A549 treated with AZD9567 at 1 μM for 4 hours (cell line): Measurements from ENCODE around the gene CFAP53. TPM values are rescaled to one million over a fixed set of nuclear protein-coding genes. Genes with fewer than 3 reads are reported as not detected.

Experiments used
- total RNA-seq: library from RNA; stranded (reverse); fragments of 200-300 nt; extraction: Qiagen RNA extraction; gene quantifications from 5 replicates; pipeline ENCODE4 v1.2.3, GENCODE V29; 2022; ENCODE audit not compliant: insufficient read depth

The CFAP53 gene, protein sequence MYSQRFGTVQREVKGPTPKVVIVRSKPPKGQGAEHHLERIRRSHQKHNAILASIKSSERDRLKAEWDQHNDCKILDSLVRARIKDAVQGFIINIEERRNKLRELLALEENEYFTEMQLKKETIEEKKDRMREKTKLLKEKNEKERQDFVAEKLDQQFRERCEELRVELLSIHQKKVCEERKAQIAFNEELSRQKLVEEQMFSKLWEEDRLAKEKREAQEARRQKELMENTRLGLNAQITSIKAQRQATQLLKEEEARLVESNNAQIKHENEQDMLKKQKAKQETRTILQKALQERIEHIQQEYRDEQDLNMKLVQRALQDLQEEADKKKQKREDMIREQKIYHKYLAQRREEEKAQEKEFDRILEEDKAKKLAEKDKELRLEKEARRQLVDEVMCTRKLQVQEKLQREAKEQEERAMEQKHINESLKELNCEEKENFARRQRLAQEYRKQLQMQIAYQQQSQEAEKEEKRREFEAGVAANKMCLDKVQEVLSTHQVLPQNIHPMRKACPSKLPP
- 0.28 to 0.40 TPM (median 0.34 TPM) in 4 of 5 replicates, not detected in the other for total RNA-seq

DNA sequence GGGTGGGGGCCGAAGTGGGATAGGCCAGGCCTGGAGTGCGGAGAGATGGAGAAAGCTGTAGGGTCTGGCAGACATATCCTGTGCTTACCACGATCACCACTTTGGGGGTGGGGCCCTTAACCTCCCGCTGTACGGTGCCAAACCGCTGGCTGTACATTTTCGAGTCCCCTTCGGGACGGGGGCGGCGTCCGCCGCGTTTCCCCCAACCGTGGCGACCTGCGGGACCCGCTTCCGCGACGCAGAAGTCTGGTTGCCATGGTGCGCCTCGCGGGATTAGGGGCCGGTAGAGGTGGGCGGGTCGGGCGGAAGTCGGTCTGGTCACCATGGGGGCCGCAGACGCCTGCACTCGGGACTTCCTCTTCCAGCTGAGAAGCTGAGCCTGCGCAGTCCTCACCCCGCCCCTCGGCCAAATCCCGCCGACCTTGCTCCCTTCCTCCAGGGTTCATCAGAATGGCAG lies at the start of gene CFAP53:
Gene CFAP53, minus strand, starts transcription at position 248 of the 457 bp plus-strand sequence. Its CDS starts 91 bp downstream, at position 157.

DNA sequence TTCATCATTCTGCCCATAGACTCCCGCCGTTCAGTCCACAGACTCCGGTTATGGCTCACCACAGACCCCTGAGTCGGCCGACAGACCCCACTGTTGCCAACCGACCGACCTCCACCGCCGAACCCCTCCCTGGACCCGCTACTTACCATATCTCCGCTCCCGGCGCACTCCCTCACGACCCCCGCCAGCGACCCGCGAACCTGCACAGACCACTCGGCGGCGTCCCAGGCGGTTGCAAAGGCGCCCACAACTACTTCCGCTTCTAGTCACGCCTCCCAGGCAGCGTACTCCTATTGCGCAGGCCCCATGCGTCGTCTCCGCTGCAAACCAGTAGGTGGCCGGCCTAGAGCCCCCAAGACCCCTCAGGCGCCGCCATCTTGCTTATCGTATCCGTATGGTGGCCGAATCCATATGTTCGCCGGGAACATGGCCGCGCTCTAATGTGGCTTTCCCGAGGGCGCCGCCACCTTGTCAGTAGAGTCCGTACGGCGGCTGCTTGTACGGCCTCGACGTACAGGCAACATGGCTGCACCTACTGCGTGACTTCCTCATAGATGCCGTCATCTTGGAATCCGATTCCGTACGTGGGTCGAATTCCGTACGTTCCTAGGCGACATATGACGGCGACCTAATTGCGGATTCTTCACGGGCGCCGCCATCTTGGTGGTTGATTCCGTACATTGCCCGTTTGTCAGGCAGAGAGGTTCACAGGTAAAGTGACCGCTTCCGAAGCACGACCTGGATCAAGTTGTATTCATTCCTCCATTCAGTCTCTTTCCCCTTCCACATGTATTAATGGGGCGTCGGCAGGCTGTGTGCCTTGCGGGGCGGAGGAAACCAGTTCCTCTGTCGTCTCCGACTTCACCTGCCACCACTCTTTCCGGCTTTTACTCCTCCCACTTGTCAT lies 21.4 kb upstream of the CFAP53 start, which contains the start of gene CXXC1:
Gene CXXC1, minus strand, starts transcription at position 252 of the 907 bp plus-strand sequence. Its CDS starts 103 bp downstream, at position 149.

DNA sequence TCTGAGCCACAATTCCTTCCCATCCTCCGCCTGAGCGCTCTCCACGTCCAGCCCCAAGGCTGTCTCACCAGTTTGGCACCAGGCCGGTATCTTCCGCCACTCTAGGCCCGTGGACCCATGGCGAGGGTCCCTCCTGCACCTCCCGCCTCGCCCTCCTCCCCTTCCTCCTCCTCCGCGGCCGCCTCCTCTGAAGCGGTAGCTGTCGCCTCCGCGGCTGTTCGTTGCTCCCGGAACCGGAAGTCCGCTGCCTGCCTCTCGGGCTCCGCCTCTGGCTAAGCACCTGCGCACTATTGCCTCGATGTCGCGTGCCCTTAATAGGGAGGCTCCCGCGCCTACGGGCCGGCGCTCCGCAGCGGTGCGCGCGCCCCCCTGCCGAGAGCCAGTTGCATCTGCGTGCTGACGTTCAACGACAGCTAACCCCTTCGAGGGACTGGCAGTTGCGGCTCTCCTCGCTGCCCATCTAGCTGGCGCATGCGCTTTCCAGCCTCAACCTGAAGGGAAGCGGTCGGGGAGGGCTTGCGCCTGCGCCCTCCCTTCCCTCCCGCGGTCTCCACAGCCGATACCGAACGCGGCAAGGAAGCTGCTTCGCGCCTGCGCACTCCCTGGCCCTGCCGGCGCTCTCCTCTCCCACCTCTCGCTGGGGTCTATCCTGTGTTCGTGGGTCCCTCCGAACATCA lies 15.1 kb upstream of the CFAP53 start, which contains the start of gene MBD1:
Gene MBD1, minus strand, starts transcription at position 229 of the 677 bp plus-strand sequence. CDS start 1,531 bp downstream, outside the sequence.

DNA sequence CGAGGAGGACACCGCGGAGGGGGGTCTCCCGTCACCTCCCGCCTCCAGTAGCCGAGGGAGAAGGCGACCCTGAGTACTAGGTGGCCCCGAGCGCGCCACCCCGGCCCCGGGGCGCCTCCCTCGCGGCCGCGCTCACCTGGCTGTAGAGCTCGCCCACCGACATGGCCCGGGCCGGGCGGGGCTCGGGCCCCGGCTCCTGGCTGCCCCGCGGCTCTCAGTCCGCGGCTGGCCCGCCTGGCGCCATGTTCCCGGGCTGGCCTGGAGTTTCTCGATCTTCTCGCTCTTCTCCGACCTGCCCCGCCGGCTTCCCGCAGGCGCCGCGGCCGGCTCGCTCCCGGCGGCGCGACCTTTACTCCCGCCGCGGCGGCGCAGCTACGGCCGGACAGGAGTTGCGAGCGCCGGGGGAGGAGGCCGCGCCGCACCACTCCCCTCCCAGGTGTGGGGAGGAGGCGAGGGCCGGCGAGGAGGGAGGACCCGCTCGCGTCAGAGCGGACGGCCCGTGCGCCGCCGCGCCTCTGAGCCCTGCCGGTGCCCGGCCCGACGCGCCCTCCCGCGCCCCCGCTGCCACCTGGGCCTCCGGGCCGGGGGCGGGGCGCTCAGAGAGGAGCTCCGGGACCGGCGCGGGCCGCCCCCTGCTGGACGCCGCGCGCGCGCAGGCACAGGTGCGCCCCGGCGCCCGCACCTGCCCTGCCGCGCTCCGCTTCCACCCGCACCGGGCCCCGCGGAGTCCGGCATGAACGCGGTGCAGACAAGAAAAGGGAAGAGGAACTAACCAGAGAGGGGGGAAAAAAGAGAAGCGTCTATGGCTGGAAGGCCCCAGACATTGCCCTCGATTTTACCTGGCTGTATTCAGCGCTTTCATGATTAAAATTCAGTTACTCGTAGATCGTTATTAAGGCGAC lies 71.4 kb downstream of the CFAP53 start, which contains the start of gene MYO5B:
Gene MYO5B, minus strand, starts transcription at position 517 of the 902 bp plus-strand sequence. Its CDS starts 354 bp downstream, at position 163.

Other genes starting within 250 kb of the CFAP53 start
- 6.9 to 9.9 TPM (median 8.1 TPM) in 5 replicates for gene MYO5B, start 71.3 kb downstream of the CFAP53 start, total RNA-seq
- 33.5 to 38.1 TPM (median 37.1 TPM) in 5 replicates for gene MBD1, start 15.0 kb upstream of the CFAP53 start, total RNA-seq
- 40.0 to 49.7 TPM (median 49.3 TPM) in 5 replicates for gene CXXC1, start 21.2 kb upstream of the CFAP53 start, total RNA-seq
- 10.2 to 22.6 TPM (median 11.9 TPM) in 5 replicates for gene SKA1, start 108.6 kb upstream of the CFAP53 start, total RNA-seq